ENCODE measurements around the gene CNOT1. TPM values are rescaled to one million over a fixed set of nuclear protein-coding genes. Genes with fewer than 3 reads are reported as not detected.

CNOT1 gene
- total RNA-seq, 6 experiments from 2014 or later: 53.8 to 74.9 (median 65.5) TPM

DNA sequence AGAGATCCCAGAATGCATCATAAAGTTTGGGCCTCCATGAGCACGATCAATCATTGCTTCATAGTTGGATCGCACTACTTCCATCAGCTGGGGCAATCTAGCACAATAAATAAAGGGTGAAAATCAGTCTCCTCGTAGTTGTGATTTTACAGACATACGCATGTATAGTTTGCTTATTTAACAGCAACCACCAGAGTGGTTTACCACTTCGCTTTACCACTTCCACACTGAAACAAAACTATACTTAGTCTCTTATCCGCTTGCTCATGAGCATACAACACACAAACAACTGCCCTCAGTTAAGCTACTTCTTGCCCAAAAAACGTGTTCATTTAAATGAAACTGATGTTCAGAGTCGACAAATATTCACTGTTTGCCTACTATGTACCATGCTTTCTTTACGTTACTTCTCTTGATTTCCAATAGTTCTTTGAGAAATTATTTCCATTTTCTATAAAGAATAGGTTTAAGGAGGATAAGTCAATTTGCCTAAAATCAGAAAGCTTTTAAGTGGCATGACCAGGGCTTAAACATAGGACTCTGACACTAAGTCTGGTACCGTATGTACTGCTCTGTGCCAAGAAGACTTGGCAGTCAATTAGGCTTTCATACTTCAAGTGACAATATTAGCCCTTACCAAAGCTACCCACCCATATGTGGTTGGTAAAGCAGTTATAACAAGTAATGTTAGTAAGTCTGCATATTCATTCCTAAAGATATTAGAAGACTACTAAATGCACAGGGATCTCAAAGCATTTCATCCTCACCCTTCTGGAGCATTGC is 92.3 kb downstream of the CNOT1 start:
- no peaks in the 10 kb centered on the region for H3K27me3 ChIP-seq
- TF ChIP-seq POLR2A (IDR thresholded peaks at IDR 0.05): no peak
- TF ChIP-seq, protein P1, sequence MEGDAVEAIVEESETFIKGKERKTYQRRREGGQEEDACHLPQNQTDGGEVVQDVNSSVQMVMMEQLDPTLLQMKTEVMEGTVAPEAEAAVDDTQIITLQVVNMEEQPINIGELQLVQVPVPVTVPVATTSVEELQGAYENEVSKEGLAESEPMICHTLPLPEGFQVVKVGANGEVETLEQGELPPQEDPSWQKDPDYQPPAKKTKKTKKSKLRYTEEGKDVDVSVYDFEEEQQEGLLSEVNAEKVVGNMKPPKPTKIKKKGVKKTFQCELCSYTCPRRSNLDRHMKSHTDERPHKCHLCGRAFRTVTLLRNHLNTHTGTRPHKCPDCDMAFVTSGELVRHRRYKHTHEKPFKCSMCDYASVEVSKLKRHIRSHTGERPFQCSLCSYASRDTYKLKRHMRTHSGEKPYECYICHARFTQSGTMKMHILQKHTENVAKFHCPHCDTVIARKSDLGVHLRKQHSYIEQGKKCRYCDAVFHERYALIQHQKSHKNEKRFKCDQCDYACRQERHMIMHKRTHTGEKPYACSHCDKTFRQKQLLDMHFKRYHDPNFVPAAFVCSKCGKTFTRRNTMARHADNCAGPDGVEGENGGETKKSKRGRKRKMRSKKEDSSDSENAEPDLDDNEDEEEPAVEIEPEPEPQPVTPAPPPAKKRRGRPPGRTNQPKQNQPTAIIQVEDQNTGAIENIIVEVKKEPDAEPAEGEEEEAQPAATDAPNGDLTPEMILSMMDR (IDR thresholded peaks at IDR 0.05): no peak
- ATAC-seq (no peak), DNase-seq (no peak)
- no peak overlapping the region for H3K4me3 ChIP-seq
- peaks cover 9 to 98% (median 59%) of the 10 kb centered on the region in 4 donors for H3K36me3 ChIP-seq
- H3K9me3 ChIP-seq: no peaks in the 10 kb centered on the region
- no peaks in the 10 kb centered on the region for H3K4me1 ChIP-seq
- intact Hi-C loops (cut with DNase I): no loop called here
- H3K27ac ChIP-seq: no peak overlapping the region
- WGBS (ENCODE audit: insufficient coverage, low coverage, low lambda C conversion rate, missing lambda C conversion rate): 76% methylated on average over 7 of the region's 10 CpGs

DNA sequence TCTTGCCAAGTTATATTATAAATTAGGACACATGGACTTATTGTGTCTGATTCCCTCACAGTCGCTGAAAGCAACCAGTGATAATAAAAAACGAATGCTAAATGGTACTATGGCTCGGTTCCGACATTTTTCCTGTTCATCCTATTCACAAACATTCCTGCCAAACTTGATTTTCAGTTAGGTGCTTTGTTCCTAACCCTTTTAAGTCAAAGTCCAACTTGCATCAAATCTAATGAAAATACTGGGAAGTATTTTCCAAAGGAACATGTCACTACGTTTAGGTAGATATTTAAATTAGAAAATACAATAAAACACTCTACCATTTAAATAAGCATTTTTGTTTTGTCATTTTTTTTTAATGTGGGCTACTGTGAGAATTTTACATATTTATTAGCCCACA is 93.3 kb downstream of the CNOT1 start:
- Histone ChIP-seq H3K4me3 (no peak overlapping the region), H3K27me3 (no peaks in the 10 kb centered on the region), H3K9me3 (no peaks in the 10 kb centered on the region), H3K4me1 (no peaks in the 10 kb centered on the region), H3K36me3 (peaks cover 11 to 98% (median 62%) of the 10 kb centered on the region in 4 donors), H3K27ac (no peak overlapping the region)
- DNase-seq: no peak
- TF ChIP-seq POLR2A (IDR thresholded peaks at IDR 0.05): no peak
- TF ChIP-seq, protein P1 (IDR thresholded peaks at IDR 0.05): no peak
- no peak for ATAC-seq
- WGBS (ENCODE audit: insufficient coverage, low coverage, low lambda C conversion rate, missing lambda C conversion rate): 58% methylated on average over 5 of the region's 5 CpGs
- intact Hi-C loops (cut with DNase I): no loop called here

DNA sequence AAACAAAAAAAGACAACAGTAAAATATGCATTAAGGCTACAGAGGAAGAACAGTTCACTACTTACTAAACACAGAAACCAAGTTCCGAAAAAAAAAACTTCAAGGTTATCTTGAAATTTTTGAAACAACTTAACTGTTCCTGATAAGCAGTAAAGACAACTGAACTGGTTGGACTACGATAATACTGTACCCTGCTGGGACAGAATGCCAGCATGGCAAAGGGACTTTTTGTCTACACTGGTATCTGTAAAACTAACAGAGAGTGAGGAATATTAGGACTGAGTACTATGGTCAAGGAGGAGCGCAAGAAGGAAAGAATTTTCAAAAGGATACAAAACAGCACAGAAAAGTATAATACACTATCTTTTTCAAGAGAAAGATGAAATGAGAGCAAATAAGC is 94.5 kb downstream of the CNOT1 start:
- H3K36me3 ChIP-seq: peaks cover 7 to 98% (median 63%) of the 10 kb centered on the region in 4 donors
- H3K27ac ChIP-seq: no peak overlapping the region
- DNase-seq (no peak), ATAC-seq (no peak)
- 94% methylated on average over 3 of the region's 3 CpGs for WGBS (ENCODE audit: insufficient coverage, low coverage, low lambda C conversion rate, missing lambda C conversion rate)
- H3K4me3 ChIP-seq: no peak overlapping the region
- intact Hi-C loops (cut with DNase I): no loop called here
- no peaks in the 10 kb centered on the region for H3K9me3 ChIP-seq
- TF ChIP-seq, protein P1 (IDR thresholded peaks at IDR 0.05): no peak
- TF ChIP-seq POLR2A (IDR thresholded peaks at IDR 0.05): no peak
- H3K27me3 ChIP-seq: no peaks in the 10 kb centered on the region
- no peaks in the 10 kb centered on the region for H3K4me1 ChIP-seq

DNA sequence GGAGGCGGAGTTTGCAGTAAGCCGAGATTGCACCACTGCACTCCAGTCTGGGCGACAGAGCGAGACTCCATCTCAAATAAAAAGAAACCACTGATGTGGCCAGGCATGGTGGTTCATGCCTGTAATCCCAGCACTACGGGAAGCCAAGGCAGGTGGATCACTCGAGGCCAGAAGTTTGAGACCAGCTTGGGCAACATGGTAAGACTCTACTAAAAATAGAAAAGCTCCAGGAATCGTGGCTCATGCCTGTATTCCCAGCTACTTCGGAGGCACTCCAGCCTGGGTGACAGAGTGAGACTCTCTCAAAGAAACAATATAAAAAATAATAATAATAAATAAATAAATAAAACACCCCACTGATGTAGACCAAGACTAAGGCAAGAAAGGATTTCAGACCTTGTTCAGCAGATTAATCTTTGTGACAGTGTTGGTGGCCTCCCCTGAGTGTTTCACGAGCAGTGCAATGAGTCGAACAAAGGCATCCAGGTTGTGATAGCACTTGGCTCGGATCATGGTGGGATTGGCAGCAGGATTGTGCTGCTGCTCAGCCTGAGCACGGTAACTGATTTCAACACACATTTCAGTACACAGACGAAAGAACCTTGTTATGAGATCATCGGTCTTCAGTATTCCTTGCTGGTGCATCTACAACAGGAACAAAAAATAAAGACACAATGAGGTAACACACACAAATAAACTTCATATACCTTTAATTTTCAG is 95.7 kb downstream of the CNOT1 start:
- peak in 3 of 4 donors; percentile 14 to 36 (median 14) for ATAC-seq
- 86% methylated on average over 6 of the region's 14 CpGs for WGBS (ENCODE audit: insufficient coverage, low coverage, low lambda C conversion rate, missing lambda C conversion rate)
- H3K36me3 ChIP-seq: peaks cover 7 to 98% (median 65%) of the 10 kb centered on the region in 4 donors
- no peaks in the 10 kb centered on the region for H3K9me3 ChIP-seq
- H3K27me3 ChIP-seq: no peaks in the 10 kb centered on the region
- no peaks in the 10 kb centered on the region for H3K4me1 ChIP-seq
- DNase-seq: no peak
- TF ChIP-seq POLR2A (IDR thresholded peaks at IDR 0.05): no peak
- TF ChIP-seq, protein P1 (IDR thresholded peaks at IDR 0.05): no peak
- H3K4me3 ChIP-seq: no peak overlapping the region
- intact Hi-C loops (cut with DNase I): no loop called here
- no peak overlapping the region for H3K27ac ChIP-seq

Data from right lobe of liver (tissue), 6 donors.